ENCODE measurements around the gene SLC29A1.

DNA sequence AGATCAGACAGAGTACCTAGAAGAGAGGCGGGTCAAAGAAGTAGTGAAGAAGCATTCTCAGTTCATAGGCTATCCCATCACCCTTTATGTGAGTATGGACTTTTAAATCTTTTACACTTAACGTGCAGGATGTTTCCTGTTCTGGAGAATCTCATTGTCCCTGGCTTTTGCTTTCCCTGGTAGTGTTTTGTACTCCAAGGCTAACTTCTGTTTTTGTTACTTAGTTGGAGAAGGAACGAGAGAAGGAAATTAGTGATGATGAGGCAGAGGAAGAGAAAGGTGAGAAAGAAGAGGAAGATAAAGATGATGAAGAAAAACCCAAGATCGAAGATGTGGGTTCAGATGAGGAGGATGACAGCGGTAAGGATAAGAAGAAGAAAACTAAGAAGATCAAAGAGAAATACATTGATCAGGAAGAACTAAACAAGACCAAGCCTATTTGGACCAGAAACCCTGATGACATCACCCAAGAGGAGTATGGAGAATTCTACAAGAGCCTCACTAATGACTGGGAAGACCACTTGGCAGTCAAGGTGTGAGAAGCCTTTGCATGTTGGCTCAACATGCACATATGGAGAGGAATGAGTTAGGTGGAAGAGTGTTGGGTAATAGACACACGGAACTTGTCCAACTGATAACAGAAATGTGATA, 26.8 kb downstream of the SLC29A1 start:
- TF ChIP-seq, protein P1, sequence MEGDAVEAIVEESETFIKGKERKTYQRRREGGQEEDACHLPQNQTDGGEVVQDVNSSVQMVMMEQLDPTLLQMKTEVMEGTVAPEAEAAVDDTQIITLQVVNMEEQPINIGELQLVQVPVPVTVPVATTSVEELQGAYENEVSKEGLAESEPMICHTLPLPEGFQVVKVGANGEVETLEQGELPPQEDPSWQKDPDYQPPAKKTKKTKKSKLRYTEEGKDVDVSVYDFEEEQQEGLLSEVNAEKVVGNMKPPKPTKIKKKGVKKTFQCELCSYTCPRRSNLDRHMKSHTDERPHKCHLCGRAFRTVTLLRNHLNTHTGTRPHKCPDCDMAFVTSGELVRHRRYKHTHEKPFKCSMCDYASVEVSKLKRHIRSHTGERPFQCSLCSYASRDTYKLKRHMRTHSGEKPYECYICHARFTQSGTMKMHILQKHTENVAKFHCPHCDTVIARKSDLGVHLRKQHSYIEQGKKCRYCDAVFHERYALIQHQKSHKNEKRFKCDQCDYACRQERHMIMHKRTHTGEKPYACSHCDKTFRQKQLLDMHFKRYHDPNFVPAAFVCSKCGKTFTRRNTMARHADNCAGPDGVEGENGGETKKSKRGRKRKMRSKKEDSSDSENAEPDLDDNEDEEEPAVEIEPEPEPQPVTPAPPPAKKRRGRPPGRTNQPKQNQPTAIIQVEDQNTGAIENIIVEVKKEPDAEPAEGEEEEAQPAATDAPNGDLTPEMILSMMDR (IDR thresholded peaks at IDR 0.05 in 4 of 5, conservative IDR thresholded peaks at IDR 0.05 in 1 of 5): no peak
- TF ChIP-seq POLR2A (IDR thresholded peaks at IDR 0.05): no peak
